Measurements from ENCODE around the gene DPCD. TPM values are rescaled to one million over a fixed set of nuclear protein-coding genes. Genes with fewer than 3 reads are reported as not detected.
A peak's percentile ranks its signal among the peaks of the same experiment; 100 is the strongest.

The DPCD gene
- total RNA-seq, 4 donors from 2014 or later, result 13.4 to 30.1 (median 24.5) TPM

DNA sequence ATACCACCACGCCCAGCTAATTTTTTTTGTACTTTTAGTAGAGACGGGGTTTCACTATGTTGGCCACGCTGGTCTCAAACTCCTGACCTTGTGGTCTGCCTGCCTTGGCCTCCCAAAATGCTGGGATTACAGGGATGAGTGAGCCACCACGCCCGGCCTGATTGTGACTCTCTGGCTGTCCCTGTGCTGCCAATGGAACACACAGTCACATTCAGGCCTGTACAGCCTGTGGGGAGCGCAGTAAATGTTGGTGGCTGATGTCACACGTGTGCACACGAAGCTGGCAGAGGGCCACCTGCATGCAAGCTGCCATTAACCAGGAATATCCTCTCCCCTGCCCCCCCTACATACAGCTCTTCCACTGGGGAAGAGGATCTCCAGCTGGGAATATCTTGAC, 22.2 kb upstream of the DPCD start:
- no peaks in the 10 kb centered on the region for H3K36me3 ChIP-seq
- WGBS, 2 donors (ENCODE audit: low coverage in 1 of 2), result 0% methylated on average over 2 of the region's 8 CpGs; no CpG with 5 or more reads in 1 of the 2 donors
- peaks cover 0 to 28% (median 22%) of the 10 kb centered on the region in 3 donors for H3K4me1 ChIP-seq
- H3K27me3 ChIP-seq, result peaks cover 92% of the 10 kb centered on the region
- H3K9me3 ChIP-seq, result no peaks in the 10 kb centered on the region
- TF ChIP-seq POLR2A (IDR thresholded peaks at IDR 0.05), result no peak
- TF ChIP-seq, protein P1, sequence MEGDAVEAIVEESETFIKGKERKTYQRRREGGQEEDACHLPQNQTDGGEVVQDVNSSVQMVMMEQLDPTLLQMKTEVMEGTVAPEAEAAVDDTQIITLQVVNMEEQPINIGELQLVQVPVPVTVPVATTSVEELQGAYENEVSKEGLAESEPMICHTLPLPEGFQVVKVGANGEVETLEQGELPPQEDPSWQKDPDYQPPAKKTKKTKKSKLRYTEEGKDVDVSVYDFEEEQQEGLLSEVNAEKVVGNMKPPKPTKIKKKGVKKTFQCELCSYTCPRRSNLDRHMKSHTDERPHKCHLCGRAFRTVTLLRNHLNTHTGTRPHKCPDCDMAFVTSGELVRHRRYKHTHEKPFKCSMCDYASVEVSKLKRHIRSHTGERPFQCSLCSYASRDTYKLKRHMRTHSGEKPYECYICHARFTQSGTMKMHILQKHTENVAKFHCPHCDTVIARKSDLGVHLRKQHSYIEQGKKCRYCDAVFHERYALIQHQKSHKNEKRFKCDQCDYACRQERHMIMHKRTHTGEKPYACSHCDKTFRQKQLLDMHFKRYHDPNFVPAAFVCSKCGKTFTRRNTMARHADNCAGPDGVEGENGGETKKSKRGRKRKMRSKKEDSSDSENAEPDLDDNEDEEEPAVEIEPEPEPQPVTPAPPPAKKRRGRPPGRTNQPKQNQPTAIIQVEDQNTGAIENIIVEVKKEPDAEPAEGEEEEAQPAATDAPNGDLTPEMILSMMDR (IDR thresholded peaks at IDR 0.05), result no peak
- no peak for TF ChIP-seq EP300 (IDR thresholded peaks at IDR 0.05)
- no peak for TF ChIP-seq POLR2AphosphoS5 (IDR thresholded peaks at IDR 0.05)
- no peak for ATAC-seq
- H3K4me3 ChIP-seq, result no peak overlapping the region
- no peak overlapping the region for H3K27ac ChIP-seq

DNA sequence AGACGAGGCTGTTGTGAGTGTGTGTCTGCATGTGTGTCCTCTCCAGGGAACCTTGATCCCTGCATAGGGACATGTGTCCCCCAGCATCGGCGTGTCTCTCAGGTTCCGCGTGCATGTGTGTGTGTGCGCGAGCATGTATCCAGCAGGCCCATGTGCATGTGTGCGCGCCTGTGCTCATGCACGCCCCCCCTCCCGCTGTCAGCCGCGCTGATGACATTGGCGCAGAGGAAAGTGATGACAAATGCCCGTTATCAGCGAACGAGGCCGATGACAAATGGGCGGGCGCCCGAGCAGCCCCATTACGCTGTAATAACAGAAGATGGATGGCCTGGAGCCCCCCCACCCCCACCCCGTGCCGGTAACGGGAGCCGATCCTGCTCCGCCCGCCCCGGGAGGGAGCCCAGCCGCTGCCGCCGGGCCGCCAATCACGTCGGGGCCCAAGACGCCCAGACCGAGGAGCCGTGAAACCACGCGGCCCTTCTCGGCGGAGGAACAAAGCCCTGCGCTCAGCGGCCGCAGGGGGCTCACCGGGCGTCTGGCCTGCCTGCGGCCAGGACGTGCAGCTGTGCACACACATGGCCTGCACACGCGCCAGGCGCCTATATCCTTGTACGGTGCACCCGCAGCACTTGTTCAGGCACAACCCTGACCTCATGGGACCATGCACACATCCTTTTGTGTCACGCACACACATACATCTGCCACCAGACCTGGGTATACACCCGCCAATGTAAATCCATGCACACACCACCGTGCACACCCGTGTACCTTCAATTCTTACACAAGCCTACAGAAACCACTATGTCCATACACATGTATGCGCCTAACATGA, 21.6 kb upstream of the DPCD start:
- Histone ChIP-seq H3K27me3 (peaks cover 86% of the 10 kb centered on the region), H3K4me3 (peak overlapping the region in 1 of 2 donors; percentile 34), H3K27ac (no peak overlapping the region), H3K36me3 (no peaks in the 10 kb centered on the region), H3K9me3 (no peaks in the 10 kb centered on the region), H3K4me1 (peaks cover 0 to 30% (median 22%) of the 10 kb centered on the region in 3 donors)
- WGBS, 2 donors (ENCODE audit: low coverage in 1 of 2), result 38 to 67% methylated on average over 2 to 11 of the region's 59 CpGs
- TF ChIP-seq, protein P1 (IDR thresholded peaks at IDR 0.05), result no peak
- TF ChIP-seq POLR2A (IDR thresholded peaks at IDR 0.05), result no peak
- no peak for TF ChIP-seq POLR2AphosphoS5 (IDR thresholded peaks at IDR 0.05)
- TF ChIP-seq EP300 (IDR thresholded peaks at IDR 0.05), result no peak
- ATAC-seq, result no peak

DNA sequence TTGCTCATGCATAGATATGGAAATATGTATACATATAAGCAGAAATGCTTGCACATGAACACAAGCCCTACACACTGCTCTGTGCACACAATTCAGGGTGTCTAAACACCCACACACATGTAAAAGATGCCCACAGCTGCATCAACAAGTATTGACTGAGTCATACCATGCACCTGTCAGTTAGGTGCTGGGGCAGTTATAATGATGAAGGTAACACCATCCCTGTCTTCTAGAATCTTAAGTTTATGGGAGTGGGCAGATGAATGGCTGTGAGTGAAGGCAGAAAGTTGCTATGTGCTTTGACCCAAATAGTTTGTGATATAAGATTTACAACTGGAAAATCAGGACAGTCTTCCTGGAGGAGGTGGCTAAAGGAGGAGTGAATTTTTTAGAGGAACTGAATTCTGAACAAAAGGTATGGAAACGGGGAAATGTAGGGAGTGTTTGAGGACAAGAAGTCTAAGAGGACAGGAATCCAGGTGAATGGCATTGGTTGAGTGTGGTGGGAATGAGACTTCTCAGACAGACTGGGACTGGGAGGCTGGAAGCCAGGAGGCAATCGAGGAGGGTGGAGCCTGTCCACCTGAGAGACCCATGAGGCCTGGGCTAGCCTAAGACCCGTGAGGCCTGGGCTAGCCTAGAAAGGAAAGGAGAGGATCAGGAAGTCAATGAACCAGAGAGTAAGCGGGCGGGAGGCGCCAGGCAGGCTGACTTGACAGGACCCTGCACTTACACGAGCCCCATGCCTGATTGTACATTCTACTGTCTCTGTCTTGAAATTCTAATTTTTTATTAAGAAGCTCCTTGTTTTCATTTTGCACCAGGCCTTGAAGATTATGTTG, 20.7 kb upstream of the DPCD start:
- WGBS, 2 donors (ENCODE audit: low coverage in 1 of 2), result 56 to 69% methylated on average over 7 of the region's 7 CpGs
- H3K27ac ChIP-seq, result no peak overlapping the region
- no peaks in the 10 kb centered on the region for H3K36me3 ChIP-seq
- peaks cover 78% of the 10 kb centered on the region for H3K27me3 ChIP-seq
- H3K9me3 ChIP-seq, result peaks cover 0 to 2% (median 0%) of the 10 kb centered on the region in 3 donors
- H3K4me3 ChIP-seq, result no peak overlapping the region
- H3K4me1 ChIP-seq, result peaks cover 0 to 30% (median 22%) of the 10 kb centered on the region in 3 donors
- TF ChIP-seq POLR2AphosphoS5 (IDR thresholded peaks at IDR 0.05) (no peak), POLR2A (IDR thresholded peaks at IDR 0.05) (no peak), EP300 (IDR thresholded peaks at IDR 0.05) (no peak)
- TF ChIP-seq, protein P1 (IDR thresholded peaks at IDR 0.05), result no peak
- ATAC-seq, result no peak

DNA sequence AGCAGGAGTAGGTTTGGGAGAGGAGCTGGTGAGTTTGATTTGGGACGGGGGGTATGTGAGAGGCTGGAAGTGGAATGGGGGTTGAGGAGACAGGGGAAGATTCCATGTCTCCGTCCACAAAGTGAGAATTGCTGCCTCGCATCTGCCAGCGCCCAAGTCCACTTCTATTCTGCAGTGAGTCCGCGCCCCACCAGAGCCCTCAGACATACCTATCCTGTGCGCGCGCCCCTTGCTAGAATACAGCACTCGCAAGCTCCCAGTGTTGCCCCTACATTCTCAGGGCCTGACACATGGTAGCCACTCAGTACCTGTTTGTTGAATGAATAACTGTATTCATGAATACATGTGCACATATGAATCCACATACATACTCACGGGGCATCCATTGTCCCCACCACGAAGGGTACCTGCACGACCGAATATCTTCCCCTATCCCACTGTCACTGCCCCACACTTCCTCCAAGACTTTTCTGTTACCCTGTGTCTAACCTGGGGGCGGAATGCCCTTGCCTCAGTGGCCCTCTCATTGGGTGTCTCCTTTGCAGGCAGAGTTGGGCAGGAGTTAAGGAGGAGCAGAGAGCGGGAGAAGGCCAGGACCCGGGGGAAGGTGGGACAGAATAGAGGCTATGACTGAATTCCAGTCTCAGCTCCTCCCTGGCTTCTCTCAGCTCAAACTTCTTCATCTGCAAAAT, 19.9 kb upstream of the DPCD start:
- H3K9me3 ChIP-seq, result peaks cover 0 to 10% (median 0%) of the 10 kb centered on the region in 3 donors
- ATAC-seq, result no peak
- no peaks in the 10 kb centered on the region for H3K36me3 ChIP-seq
- H3K27ac ChIP-seq, result no peak overlapping the region
- no peak overlapping the region for H3K4me3 ChIP-seq
- TF ChIP-seq POLR2AphosphoS5 (IDR thresholded peaks at IDR 0.05), result no peak
- TF ChIP-seq POLR2A (IDR thresholded peaks at IDR 0.05), result no peak
- TF ChIP-seq EP300 (IDR thresholded peaks at IDR 0.05), result no peak
- TF ChIP-seq, protein P1 (IDR thresholded peaks at IDR 0.05), result no peak
- 84 to 90% methylated on average over 7 to 11 of the region's 17 CpGs for WGBS, 2 donors (ENCODE audit: low coverage in 1 of 2)
- H3K27me3 ChIP-seq, result peaks cover 70% of the 10 kb centered on the region
- peaks cover 0 to 30% (median 22%) of the 10 kb centered on the region in 3 donors for H3K4me1 ChIP-seq

Data from gastroesophageal sphincter (tissue), 4 donors.